Renal pelvis (tissue), 12 donors: ENCODE data around the gene PCDHA11. TPM values are rescaled to one million over a fixed set of nuclear protein-coding genes. Genes with fewer than 3 reads are reported as not detected.
"Not testable (repeated sequence)": the region's sequence is repeated elsewhere in the genome, so short reads cannot be mapped to it uniquely, and the experiment has no call there.

Experiments
- DNase-seq: peaks from one replicate; pipeline ENCODE4 v3.0.0-alpha.2; 2013
- long read RNA-seq, 16 experiments: transcript quantifications; one replicate each; lab custom pipeline, GENCODE V29; 2026
- polyA plus RNA-seq, 3 donors: library from polyadenylated mRNA; unstranded; fragments of 120-200 nt; gene quantifications; one replicate each; pipeline ENCODE4 v1.2.1, GENCODE V29; 2013; ENCODE audit not compliant: insufficient read length in 3 of 3

PCDHA11 gene, protein sequence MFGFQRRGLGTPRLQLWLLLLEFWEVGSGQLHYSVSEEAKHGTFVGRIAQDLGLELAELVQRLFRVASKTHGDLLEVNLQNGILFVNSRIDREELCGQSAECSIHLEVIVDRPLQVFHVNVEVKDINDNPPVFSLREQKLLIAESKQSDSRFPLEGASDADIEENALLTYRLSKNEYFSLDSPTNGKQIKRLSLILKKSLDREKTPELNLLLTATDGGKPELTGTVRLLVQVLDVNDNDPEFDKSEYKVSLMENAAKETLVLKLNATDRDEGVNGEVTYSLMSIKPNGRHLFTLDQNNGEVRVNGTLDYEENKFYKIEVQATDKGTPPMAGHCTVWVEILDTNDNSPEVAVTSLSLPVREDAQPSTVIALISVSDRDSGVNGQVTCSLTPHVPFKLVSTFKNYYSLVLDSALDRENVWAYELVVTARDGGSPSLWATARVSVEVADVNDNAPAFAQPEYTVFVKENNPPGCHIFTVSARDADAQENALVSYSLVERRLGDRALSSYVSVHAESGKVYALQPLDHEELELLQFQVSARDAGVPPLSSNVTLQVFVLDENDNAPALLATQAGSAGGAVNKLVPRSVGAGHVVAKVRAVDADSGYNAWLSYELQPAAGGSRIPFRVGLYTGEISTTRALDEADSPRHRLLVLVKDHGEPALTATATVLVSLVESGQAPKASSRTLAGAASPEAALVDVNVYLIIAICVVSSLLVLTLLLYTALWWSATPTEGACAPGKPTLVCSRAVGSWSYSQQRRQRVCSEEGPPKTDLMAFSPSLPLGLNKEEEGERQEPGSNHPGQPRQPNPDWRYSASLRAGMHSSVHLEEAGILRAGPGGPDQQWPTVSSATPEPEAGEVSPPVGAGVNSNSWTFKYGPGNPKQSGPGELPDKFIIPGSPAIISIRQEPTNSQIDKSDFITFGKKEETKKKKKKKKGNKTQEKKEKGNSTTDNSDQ
- polyA plus RNA-seq = under 1 TPM; 0.05 to 0.24 (median 0.18) TPM
- long read RNA-seq, donor 1 = 0 reads
- long read RNA-seq, donor 2 = 0 reads
- long read RNA-seq, donor 3 = 0 reads
- long read RNA-seq, donor 4, full-length matches to known transcripts = 1 of 1 reads
- long read RNA-seq, donor 4, partial matches to known transcripts = 0 of 1 reads
- long read RNA-seq, donor 4, other reads (novel, unspliced or antisense) = 0 of 1 reads
- long read RNA-seq, donor 5, partial matches to known transcripts = 0 of 1 reads
- long read RNA-seq, donor 5, other reads (novel, unspliced or antisense) = 0 of 1 reads
- long read RNA-seq, donor 6 = 0 reads
- long read RNA-seq, donor 7 = 0 reads
- long read RNA-seq, donor 8 = 0 reads
- long read RNA-seq, donor 9 = 0 reads
- long read RNA-seq, donor 10 = 0 reads
- long read RNA-seq, donor 11 = 0 reads
- long read RNA-seq, donor 12 = 0 reads
- long read RNA-seq, donor 13 = 0 reads
- long read RNA-seq, donor 14, partial matches to known transcripts = 0 of 3 reads
- long read RNA-seq, donor 14, other reads (novel, unspliced or antisense) = 0 of 3 reads
- long read RNA-seq, donor 15 = 0 reads
- long read RNA-seq, donor 16 = 0 reads

DNA sequence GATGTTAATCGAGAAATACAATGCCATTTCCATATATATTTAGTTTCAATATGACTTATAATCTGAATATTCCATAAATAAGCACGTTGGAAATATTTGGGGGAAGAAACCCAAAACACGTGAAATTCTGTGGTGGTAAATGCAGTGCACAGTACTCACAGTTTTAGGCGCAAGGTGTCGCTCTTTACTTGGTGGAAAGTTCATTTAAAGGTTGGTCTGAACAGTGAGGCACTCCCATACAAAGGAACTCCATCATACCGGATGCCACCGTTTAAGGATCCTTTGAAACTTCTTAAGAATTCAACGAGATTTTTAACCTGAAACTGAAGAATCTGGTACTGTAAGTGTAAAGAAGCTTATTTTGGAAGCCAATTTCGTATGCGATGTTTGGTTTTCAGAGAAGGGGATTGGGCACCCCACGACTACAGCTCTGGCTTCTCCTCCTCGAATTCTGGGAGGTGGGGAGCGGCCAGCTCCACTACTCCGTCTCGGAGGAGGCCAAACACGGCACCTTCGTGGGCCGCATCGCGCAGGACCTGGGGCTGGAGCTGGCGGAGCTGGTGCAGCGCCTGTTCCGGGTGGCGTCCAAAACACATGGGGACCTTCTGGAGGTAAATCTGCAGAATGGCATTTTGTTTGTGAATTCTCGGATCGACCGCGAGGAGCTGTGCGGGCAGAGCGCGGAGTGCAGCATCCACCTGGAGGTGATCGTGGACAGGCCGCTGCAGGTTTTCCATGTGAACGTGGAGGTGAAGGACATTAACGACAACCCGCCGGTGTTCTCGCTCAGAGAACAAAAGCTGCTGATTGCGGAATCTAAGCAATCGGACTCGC is at the start of gene PCDHA11:
Gene PCDHA11 (plus strand): TSS at position 237 of the 834 bp plus-strand sequence. CDS start 147 bp downstream, at position 384.
- peak; percentile 1 for DNase-seq

GRCh38 chr5:140821375-140822280 is 47.1 kb upstream of the PCDHA11 start, which contains the start of gene PCDHA5:
PCDHA5 (plus strand) TSS chr5:140821613.
- no peak for DNase-seq

DNA sequence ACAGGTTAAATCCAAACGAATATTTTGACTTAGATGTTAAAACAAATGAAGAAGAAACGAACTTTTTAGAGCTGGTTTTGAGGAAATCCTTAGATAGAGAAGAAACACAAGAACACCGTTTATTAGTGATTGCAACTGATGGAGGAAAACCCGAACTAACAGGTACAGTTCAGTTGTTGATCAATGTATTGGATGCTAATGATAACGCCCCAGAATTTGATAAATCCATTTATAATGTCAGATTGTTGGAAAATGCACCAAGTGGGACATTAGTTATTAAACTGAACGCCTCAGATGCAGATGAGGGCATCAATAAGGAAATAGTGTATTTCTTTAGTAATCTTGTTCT is 46.5 kb upstream of the PCDHA11 start:
- DNase-seq = no peak

GRCh38 chr5:140822969-140823368 is 45.8 kb upstream of the PCDHA11 start:
- not testable (repeated sequence) for DNase-seq

GRCh38 chr5:140823475-140823874 is 45.3 kb upstream of the PCDHA11 start:
- DNase-seq = no peak

DNA sequence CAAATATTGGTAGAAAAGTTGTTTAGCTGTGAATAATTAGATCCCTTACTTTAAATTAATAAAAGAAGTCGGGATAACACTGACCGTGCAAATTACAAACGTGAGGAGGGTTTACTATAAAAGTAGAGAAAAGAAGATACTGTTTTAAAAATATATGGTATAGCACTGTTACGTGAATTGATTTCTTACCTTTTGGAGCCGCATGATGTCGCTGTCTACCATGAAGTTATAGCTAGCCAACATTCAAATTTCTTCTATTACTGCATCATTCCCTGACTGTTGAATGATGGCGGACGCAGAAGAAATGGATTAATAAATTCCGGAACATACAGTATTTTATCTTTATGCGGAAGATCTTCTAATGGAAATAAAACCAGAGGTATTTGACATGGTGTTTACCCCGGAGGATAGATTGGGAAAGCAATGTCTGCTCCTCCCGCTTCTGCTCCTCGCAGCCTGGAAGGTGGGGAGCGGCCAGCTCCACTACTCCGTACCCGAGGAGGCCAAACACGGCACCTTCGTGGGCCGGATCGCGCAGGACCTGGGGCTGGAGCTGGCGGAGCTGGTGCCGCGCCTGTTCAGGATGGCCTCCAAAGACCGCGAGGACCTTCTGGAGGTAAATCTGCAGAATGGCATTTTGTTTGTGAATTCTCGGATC is 40.9 kb upstream of the PCDHA11 start, which contains the start of gene PCDHA6:
Gene PCDHA6 (plus strand): TSS at position 257 of the 658 bp plus-strand sequence. CDS start 132 bp downstream, at position 389.
- DNase-seq = no peak

GRCh38 chr5:140828362-140828737 is 40.4 kb upstream of the PCDHA11 start:
- DNase-seq = no peak

DNA sequence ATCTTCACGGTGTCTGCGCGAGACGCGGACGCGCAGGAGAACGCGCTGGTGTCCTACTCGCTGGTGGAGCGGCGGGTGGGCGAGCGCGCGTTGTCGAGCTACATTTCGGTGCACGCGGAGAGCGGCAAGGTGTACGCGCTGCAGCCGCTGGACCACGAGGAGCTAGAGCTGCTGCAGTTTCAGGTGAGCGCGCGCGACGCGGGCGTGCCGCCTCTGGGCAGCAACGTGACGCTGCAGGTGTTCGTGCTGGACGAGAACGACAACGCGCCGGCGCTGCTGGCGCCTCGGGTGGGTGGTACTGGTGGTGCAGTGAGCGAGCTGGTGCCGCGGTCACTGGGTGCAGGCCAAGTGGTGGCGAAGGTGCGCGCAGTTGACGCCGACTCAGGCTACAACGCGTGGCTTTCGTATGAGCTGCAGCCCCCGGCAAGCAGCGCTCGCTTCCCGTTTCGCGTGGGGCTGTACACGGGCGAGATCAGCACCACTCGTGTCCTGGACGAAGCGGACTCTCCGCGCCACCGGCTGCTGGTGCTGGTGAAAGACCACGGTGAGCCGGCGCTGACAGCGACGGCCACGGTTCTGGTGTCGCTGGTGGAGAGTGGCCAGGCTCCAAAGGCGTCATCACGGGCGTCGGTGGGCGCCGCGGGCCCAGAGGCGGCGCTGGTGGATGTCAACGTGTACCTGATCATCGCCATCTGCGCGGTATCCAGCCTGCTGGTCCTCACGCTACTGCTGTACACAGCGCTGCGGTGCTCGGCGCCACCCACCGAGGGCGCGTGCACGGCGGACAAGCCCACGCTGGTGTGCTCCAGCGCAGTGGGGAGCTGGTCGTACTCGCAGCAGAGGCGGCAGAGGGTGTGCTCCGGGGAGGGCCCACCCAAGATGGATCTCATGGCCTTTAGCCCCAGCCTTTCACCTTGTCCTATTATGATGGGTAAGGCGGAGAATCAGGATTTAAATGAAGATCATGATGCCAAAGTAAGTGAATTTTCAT is 39.0 kb upstream of the PCDHA11 start:
- not testable (repeated sequence) for DNase-seq

- peak; percentile 2 for DNase-seq
These were observed 34.8 kb upstream of the PCDHA11 start, which contains the start of gene PCDHA7 for GRCh38 chr5:140833993-140834392. PCDHA7 (plus strand) TSS chr5:140834269; CDS start chr5:140834384, 115 bp downstream.

DNA sequence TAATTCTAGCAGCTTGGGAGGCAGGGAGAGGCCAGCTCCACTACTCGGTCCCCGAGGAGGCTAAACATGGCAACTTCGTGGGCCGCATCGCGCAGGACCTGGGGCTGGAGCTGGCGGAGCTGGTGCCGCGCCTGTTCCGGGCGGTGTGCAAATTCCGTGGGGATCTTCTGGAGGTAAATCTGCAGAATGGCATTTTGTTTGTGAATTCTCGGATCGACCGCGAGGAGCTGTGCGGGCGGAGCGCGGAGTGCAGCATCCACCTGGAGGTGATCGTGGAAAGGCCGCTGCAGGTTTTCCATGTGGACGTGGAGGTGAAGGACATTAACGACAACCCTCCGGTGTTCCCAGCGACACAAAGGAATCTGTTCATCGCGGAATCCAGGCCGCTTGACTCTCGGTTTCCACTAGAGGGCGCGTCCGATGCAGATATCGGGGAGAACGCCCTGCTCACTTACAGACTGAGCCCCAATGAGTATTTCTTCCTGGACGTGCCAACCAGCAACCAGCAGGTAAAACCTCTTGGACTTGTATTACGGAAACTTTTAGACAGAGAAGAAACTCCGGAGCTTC is 34.2 kb upstream of the PCDHA11 start:
- DNase-seq = not testable (repeated sequence)

- DNase-seq = no peak
These were observed 32.9 kb upstream of the PCDHA11 start for GRCh38 chr5:140835622-140836510.

GRCh38 chr5:140840978-140841962 is 27.5 kb upstream of the PCDHA11 start, which contains the start of gene PCDHA8:
PCDHA8 (plus strand) TSS chr5:140841187; CDS start chr5:140841322, 135 bp downstream.
- DNase-seq = no peak

DNA sequence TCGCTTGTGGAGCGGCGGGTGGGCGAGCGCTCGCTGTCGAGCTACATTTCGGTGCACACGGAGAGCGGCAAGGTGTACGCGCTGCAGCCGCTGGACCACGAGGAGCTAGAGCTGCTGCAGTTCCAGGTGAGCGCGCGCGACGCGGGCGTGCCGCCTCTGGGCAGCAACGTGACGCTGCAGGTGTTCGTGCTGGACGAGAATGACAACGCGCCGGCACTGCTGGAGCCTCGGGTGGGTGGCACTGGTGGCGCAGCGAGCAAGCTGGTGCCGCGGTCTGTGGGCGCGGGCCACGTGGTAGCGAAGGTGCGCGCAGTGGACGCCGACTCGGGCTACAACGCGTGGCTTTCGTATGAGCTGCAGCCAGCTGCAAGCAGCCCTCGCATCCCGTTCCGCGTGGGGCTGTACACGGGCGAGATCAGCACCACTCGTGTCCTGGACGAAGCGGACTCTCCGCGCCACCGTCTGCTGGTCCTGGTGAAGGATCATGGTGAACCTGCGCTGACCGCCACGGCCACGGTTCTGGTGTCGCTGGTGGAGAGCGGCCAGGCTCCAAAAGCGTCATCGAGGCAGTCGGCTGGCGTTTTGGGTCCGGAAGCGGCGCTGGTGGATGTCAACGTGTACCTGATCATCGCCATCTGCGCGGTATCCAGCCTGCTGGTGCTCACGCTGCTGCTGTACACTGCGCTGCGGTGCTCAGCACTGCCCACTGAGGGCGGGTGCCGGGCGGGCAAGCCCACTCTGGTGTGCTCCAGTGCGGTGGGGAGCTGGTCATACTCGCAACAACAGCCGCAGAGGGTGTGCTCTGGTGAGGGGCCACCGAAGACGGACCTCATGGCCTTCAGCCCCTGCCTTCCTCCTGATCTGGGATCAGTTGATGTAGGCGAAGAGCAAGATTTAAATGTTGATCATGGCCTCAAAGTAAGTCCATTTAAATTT is 25.7 kb upstream of the PCDHA11 start:
- no peak for DNase-seq
